Nucleus accumbens (tissue), 56 donors: ENCODE measurements around the gene NUP43.
"Not testable (repeated sequence)": the region's sequence is repeated elsewhere in the genome, so short reads cannot be mapped to it uniquely, and the experiment has no call there.

Source experiments
- DNase-seq, 56 donors: peaks; one replicate each; lab custom pipeline; 2025; lab: John Stamatoyannopoulos, UW

Gene NUP43

GRCh38 chr6:149698175-149698574, 48.2 kb downstream of the NUP43 start:
- DNase-seq: no peak

GRCh38 chr6:149696901-149697300, 49.4 kb downstream of the NUP43 start:
- DNase-seq: no peak

GRCh38 chr6:149694921-149695320, 51.4 kb downstream of the NUP43 start:
- no peak for DNase-seq

GRCh38 chr6:149691201-149691600, 55.1 kb downstream of the NUP43 start:
- DNase-seq: no peak

- no peak for DNase-seq
These were observed 60.1 kb downstream of the NUP43 start for GRCh38 chr6:149686230-149686629.

- DNase-seq: no peak
These were observed 63.0 kb downstream of the NUP43 start for GRCh38 chr6:149683256-149683859.

- DNase-seq: not testable (repeated sequence)
These were observed 64.5 kb downstream of the NUP43 start for GRCh38 chr6:149681845-149682244.

- no peak for DNase-seq
These were observed 65.1 kb downstream of the NUP43 start for GRCh38 chr6:149681209-149681608.

- DNase-seq: no peak
These were observed 65.8 kb downstream of the NUP43 start for GRCh38 chr6:149680503-149680902.
